Measurements from ENCODE around the gene SCAPER.

GRCh38 chr15:76330080-76330680 is 575.0 kb downstream of the SCAPER start:
- no peak for TF ChIP-seq PKNOX1 (IDR thresholded peaks at IDR 0.05)
- no peak for TF ChIP-seq SUZ12 (IDR thresholded peaks at IDR 0.05)
- TF ChIP-seq ELF4 (IDR thresholded peaks at IDR 0.05), result no peak
- no peak for TF ChIP-seq TARDBP (IDR thresholded peaks at IDR 0.05)
- no peak for TF ChIP-seq ARNT (IDR thresholded peaks at IDR 0.05)
- no peak for TF ChIP-seq FOXM1 (IDR thresholded peaks at IDR 0.05; ENCODE audit: borderline replicate concordance)
- no peak for TF ChIP-seq NFRKB (IDR thresholded peaks at IDR 0.05)
- no peak for TF ChIP-seq FOXA1 (IDR thresholded peaks at IDR 0.05)
- no peak for TF ChIP-seq LEF1 (IDR thresholded peaks at IDR 0.05; ENCODE audit: borderline replicate concordance)
- TF ChIP-seq FOXK2 (IDR thresholded peaks at IDR 0.05), result no peak
- no peak for TF ChIP-seq CTBP1 (IDR thresholded peaks at IDR 0.05; ENCODE audit: borderline replicate concordance)
- TF ChIP-seq L3MBTL2 (conservative IDR thresholded peaks at IDR 0.05), result no peak
- no peak for TF ChIP-seq HDGF (IDR thresholded peaks at IDR 0.05; ENCODE audit: borderline replicate concordance)
- TF ChIP-seq BHLHE40 (IDR thresholded peaks at IDR 0.05; ENCODE audit: borderline replicate concordance), result no peak

All from HEK293T (cell line).